Caco-2 (cell line): ENCODE data around the gene BRAP. TPM values are rescaled to one million over a fixed set of nuclear protein-coding genes. Genes with fewer than 3 reads are reported as not detected.
A peak's percentile ranks its signal among the peaks of the same experiment; 100 is the strongest.
"Not testable (repeated sequence)": the region's sequence is repeated elsewhere in the genome, so short reads cannot be mapped to it uniquely, and the experiment has no call there.

Experiments used
- BruUV-seq: library from RNA; stranded (reverse); fragments of 400-500 nt; replicated peaks from 2 replicates; lab custom pipeline; 2021; lab: Mats Ljungman, UMichigan
- CTCF ChIA-PET: fragments of 300-600 bp; sonication (Branson Sonifier 250); formaldehyde crosslinking; loops from one replicate; lab custom pipeline; 2022; ENCODE audit warnings: antibody characterized with exemption; lab: Charles Lee
- POLR2A ChIA-PET: fragments of 300-600 bp; sonication (Branson Sonifier 250); formaldehyde crosslinking; loops from one replicate; lab custom pipeline; 2022; ENCODE audit warnings: antibody characterized with exemption; lab: Charles Lee
- DNase-seq, 2 experiments: peaks; one replicate each; pipeline versions ENCODE4 v3.0.0 to v3.0.0-alpha.2; 2020 to 2022
- H3K27me3 ChIP-seq: replicated peaks from 2 replicates; pipeline ENCODE4 v1.6.0; 2011; ENCODE audit warnings: low read length; ENCODE audit not compliant: control insufficient read depth, insufficient read depth
- H3K36me3 ChIP-seq: 2 replicates; pipeline ENCODE4 v1.5.1; 2011; ENCODE audit warnings: low read length; ENCODE audit not compliant: control insufficient read depth, insufficient read depth
- H3K4me1 ChIP-seq: fragments of 250-450 bp; sonication (Bioruptor Pico); 2 replicates; pipeline ENCODE4 v1.5.1; 2020; ENCODE audit warnings: mild to moderate bottlenecking
- H3K4me3 ChIP-seq: 2 replicates; pipeline ENCODE4 v1.5.1; 2011; ENCODE audit warnings: low read depth, mild to moderate bottlenecking, control low read depth, low read length
- H3K9me3 ChIP-seq: fragments of 250-450 bp; sonication (Bioruptor Pico); 2 replicates; pipeline ENCODE4 v1.5.1; 2020; ENCODE audit warnings: mild to moderate bottlenecking, moderate library complexity
- H3K27ac Mint-ChIP-seq: one replicate; pipeline ENCODE4 v1.8.0; 2022; ENCODE audit warnings: mixed read lengths; ENCODE audit not compliant: unreplicated experiment
- H3K27me3 Mint-ChIP-seq: one replicate; pipeline ENCODE4 v1.8.0; 2022; ENCODE audit warnings: mixed read lengths; ENCODE audit not compliant: insufficient read depth, unreplicated experiment
- H3K36me3 Mint-ChIP-seq: one replicate; pipeline ENCODE4 v1.8.0; 2022; ENCODE audit warnings: mild to moderate bottlenecking, mixed read lengths; ENCODE audit not compliant: insufficient read depth, unreplicated experiment
- H3K4me1 Mint-ChIP-seq: one replicate; pipeline ENCODE4 v1.8.0; 2022; ENCODE audit warnings: low read depth, mixed read lengths; ENCODE audit not compliant: unreplicated experiment
- H3K4me3 Mint-ChIP-seq: one replicate; pipeline ENCODE4 v1.8.0; 2022; ENCODE audit warnings: mild to moderate bottlenecking, moderate library complexity, mixed read lengths; ENCODE audit not compliant: unreplicated experiment
- H3K9me3 Mint-ChIP-seq: one replicate; pipeline ENCODE4 v1.8.0; 2022; ENCODE audit warnings: mixed read lengths; ENCODE audit not compliant: unreplicated experiment
- intact Hi-C: fragments of 100-400 bp; cut with micrococcal nuclease; formaldehyde crosslinking; loops from one replicate; pipeline ENCODE4 v1.10.0; 2022; ENCODE audit not compliant: unreplicated experiment
- total RNA-seq: library from RNA; stranded (reverse); gene quantifications from 2 replicates; pipeline ENCODE4 v1.2.3, GENCODE V29; 2022
- TF ChIP-seq, protein P1 (sequence below), 2 experiments: fragments of 200-600 bp in 1 of 2; IDR thresholded peaks; 1 replicate in 1 of 2; 2 replicates in 1 of 2; pipeline versions ENCODE4 v1.5.1 to v1.8.0; 2011 to 2022; ENCODE audit warnings: antibody characterized with exemption in 1 of 2, control low read depth in 1 of 2, inconsistent platforms in 1 of 2, low read depth in 1 of 2, low read length in 1 of 2, mild to moderate bottlenecking in 1 of 2, moderate library complexity in 1 of 2; ENCODE audit not compliant: insufficient read depth in 1 of 2, severe bottlenecking in 1 of 2, unreplicated experiment in 1 of 2

BRAP gene
- total RNA-seq, 1 experiment from 2014 or later, result 24.6 TPM

DNA sequence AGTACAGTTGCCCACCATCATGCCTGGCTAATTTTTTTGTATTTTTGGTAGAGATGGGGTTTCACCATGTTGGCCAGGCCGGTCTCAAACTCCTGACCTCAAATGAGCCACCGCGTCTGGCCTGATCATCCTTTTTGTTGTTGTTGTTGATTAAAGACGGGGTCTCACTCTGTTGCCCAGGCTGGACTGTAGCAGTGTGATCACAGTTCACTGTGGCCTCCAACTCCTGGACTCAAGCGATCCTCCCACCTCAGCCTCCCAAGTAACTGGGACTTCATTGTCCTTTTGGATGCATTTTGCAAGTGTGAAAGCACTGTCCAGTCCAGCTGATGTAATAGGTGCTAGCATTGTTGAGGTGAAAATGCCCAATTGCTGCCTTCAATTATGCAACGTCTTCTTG is 59.5 kb downstream of the BRAP start:
- Mint-ChIP-seq H3K27ac (no peak overlapping the region), H3K36me3 (no peaks in the 10 kb centered on the region), H3K4me1 (peaks cover 19% of the 10 kb centered on the region), H3K27me3 (no peaks in the 10 kb centered on the region), H3K4me3 (no peak overlapping the region), H3K9me3 (no peaks in the 10 kb centered on the region)
- Histone ChIP-seq H3K4me3 (no peak overlapping the region), H3K9me3 (no peaks in the 10 kb centered on the region), H3K27me3 (no peaks in the 10 kb centered on the region), H3K4me1 (peaks cover 9% of the 10 kb centered on the region; the same call in 1 of the 2 replicates), H3K36me3 (no peaks in the 10 kb centered on the region)
- BruUV-seq, result no TSS peak
- intact Hi-C loops, result no loop called here
- no peak for DNase-seq
- TF ChIP-seq, protein P1, sequence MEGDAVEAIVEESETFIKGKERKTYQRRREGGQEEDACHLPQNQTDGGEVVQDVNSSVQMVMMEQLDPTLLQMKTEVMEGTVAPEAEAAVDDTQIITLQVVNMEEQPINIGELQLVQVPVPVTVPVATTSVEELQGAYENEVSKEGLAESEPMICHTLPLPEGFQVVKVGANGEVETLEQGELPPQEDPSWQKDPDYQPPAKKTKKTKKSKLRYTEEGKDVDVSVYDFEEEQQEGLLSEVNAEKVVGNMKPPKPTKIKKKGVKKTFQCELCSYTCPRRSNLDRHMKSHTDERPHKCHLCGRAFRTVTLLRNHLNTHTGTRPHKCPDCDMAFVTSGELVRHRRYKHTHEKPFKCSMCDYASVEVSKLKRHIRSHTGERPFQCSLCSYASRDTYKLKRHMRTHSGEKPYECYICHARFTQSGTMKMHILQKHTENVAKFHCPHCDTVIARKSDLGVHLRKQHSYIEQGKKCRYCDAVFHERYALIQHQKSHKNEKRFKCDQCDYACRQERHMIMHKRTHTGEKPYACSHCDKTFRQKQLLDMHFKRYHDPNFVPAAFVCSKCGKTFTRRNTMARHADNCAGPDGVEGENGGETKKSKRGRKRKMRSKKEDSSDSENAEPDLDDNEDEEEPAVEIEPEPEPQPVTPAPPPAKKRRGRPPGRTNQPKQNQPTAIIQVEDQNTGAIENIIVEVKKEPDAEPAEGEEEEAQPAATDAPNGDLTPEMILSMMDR (IDR thresholded peaks at IDR 0.05; ENCODE audit: insufficient read depth in 1 of 2, low read depth in 1 of 2, low read length in 1 of 2, severe bottlenecking in 1 of 2, unreplicated experiment in 1 of 2), result no peak
- CTCF ChIA-PET, result no interaction called here
- POLR2A ChIA-PET, result no interaction called here

DNA sequence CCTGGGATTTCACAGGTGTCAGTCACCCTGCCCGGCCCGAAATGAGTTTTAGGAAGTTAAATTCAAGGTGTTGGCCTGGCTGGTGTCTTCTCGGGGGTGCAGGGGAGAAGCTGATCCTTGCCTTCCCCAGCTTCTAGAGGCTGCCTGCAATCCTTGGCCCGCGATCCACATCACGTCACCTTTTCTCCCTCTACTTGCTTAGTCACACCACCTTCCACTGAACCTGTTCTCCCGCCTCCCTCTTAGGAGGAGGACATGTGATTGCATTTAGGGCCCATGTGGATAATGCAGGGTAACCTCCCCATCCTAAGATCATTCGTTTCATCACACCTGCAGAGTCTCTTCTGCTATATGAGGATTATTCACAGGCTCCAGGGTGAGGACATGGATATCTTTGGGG is 61.2 kb downstream of the BRAP start:
- ChIA-PET CTCF (interaction anchor here (0.6 kb wide), 1 partner anchor 11 kb away, joined by 4 read pairs; no protein-coding TSS in a partner anchor), POLR2A (no interaction called here)
- intact Hi-C loops, result no loop called here
- Histone ChIP-seq H3K4me3 (no peak overlapping the region), H3K9me3 (no peaks in the 10 kb centered on the region), H3K4me1 (peaks cover 9% of the 10 kb centered on the region; the same call in 1 of the 2 replicates), H3K27me3 (no peaks in the 10 kb centered on the region), H3K36me3 (no peaks in the 10 kb centered on the region)
- no peaks in the 10 kb centered on the region for H3K9me3 Mint-ChIP-seq
- H3K4me3 Mint-ChIP-seq, result no peak overlapping the region
- H3K27me3 Mint-ChIP-seq, result no peaks in the 10 kb centered on the region
- H3K27ac Mint-ChIP-seq, result peak overlapping the region; percentile 51
- TF ChIP-seq, protein P1 (IDR thresholded peaks at IDR 0.05; ENCODE audit: insufficient read depth in 1 of 2, low read depth in 1 of 2, low read length in 1 of 2, severe bottlenecking in 1 of 2, unreplicated experiment in 1 of 2), result no peak
- no TSS peak for BruUV-seq
- DNase-seq, result peak; percentile 50 to 58
- H3K4me1 Mint-ChIP-seq, result peaks cover 19% of the 10 kb centered on the region
- H3K36me3 Mint-ChIP-seq, result no peaks in the 10 kb centered on the region

DNA sequence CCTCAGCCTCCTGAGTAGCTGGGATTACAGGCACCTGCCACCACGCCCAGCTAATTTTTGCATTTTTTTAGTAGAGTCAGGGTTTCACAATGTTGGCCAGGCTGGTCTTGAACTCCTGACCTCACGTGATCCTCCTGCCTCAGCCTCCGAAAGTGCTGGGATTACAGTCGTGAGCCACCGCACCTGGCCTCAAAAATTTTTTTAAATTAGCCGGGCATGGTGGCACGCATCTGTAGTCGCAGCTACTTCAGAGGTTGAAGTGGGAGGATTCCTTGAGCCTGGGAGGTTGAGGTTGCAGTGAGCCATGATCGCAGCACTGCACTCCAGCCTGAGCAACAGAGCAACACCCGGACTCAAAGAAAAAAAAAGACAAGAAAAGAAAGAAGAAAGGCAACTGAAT is 67.9 kb downstream of the BRAP start:
- DNase-seq, H3K27me3 ChIP-seq, H3K27ac Mint-ChIP-seq, H3K9me3 Mint-ChIP-seq, H3K9me3 ChIP-seq, H3K4me3 ChIP-seq, H3K36me3 ChIP-seq, H3K4me3 Mint-ChIP-seq, POLR2A ChIA-PET, H3K4me1 ChIP-seq, intact Hi-C loops, BruUV-seq, H3K4me1 Mint-ChIP-seq, H3K27me3 Mint-ChIP-seq, H3K36me3 Mint-ChIP-seq: not testable (repeated sequence)
- CTCF ChIA-PET, result interaction anchor here (0.7 kb wide), 1 partner anchor 63 kb away, joined by 6 read pairs; no protein-coding TSS in a partner anchor
